Measurements from ENCODE around the gene RGN.

DNA sequence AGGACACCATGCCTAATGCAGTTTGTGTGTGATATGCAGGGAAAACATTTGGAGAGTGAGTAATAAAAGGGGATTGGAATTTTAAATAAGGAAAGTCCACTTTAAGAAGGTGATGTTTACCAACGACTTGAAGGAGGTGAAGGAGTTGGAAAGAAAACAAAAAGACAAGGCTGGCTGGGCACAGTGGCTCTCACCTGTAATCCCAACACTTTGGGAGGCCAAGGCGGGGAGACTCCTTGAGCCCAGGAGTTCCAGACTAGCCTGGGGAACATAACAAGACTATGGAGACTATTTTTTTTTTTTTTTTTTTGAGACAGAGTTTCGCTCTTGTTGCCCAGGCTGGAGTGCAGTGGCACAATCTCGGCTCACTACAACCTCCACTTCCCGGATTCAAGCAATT is 55.2 kb downstream of the RGN start:
- TF ChIP-seq, protein P1, sequence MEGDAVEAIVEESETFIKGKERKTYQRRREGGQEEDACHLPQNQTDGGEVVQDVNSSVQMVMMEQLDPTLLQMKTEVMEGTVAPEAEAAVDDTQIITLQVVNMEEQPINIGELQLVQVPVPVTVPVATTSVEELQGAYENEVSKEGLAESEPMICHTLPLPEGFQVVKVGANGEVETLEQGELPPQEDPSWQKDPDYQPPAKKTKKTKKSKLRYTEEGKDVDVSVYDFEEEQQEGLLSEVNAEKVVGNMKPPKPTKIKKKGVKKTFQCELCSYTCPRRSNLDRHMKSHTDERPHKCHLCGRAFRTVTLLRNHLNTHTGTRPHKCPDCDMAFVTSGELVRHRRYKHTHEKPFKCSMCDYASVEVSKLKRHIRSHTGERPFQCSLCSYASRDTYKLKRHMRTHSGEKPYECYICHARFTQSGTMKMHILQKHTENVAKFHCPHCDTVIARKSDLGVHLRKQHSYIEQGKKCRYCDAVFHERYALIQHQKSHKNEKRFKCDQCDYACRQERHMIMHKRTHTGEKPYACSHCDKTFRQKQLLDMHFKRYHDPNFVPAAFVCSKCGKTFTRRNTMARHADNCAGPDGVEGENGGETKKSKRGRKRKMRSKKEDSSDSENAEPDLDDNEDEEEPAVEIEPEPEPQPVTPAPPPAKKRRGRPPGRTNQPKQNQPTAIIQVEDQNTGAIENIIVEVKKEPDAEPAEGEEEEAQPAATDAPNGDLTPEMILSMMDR (IDR thresholded peaks at IDR 0.05; ENCODE audit: poor library complexity, severe bottlenecking): no peak
- TF ChIP-seq POLR2AphosphoS5 (IDR thresholded peaks at IDR 0.05): no peak
